HL-60/S4 (cell line): Measurements from ENCODE around the gene APIP.

Experiments
- in situ Hi-C: fragments of 300-500 bp; cut with MboI; formaldehyde crosslinking; loops from 2 replicates; pipeline ENCODE4 v1.14.3; 2022; ENCODE audit warnings: low sequenced_read_pairs

Gene APIP

GRCh38 chr11:34850334-34850733 is 65.8 kb downstream of the APIP start:
- in situ Hi-C loops = no loop called here

- in situ Hi-C loops = no loop called here
These were observed 69.7 kb downstream of the APIP start for GRCh38 chr11:34846467-34846866.

- in situ Hi-C loops = no loop called here
These were observed 71.6 kb downstream of the APIP start for GRCh38 chr11:34844463-34845112.

GRCh38 chr11:34843271-34843670 is 72.9 kb downstream of the APIP start:
- in situ Hi-C loops = no loop called here

- in situ Hi-C loops = no loop called here
These were observed 75.3 kb downstream of the APIP start for GRCh38 chr11:34840736-34841386.

GRCh38 chr11:34839969-34840368 is 76.2 kb downstream of the APIP start:
- in situ Hi-C loops = no loop called here

GRCh38 chr11:34836958-34837856 is 79.0 kb downstream of the APIP start:
- in situ Hi-C loops = no loop called here

- in situ Hi-C loops = no loop called here
These were observed 82.6 kb downstream of the APIP start for GRCh38 chr11:34833602-34834001.
